ENCODE results near the gene ZNF791. TPM values are rescaled to one million over a fixed set of nuclear protein-coding genes. Genes with fewer than 3 reads are reported as not detected.

ZNF791 gene
- total RNA-seq, 4 donors from 2014 or later, result 14.0 to 21.6 (median 17.3) TPM

GRCh38 chr19:12655546-12655945 lies 44.8 kb downstream of the ZNF791 start:
- intact Hi-C loops (cut with DNase I), result no loop called here
- DNase-seq (ENCODE audit: extremely low spot score), result no peak
- Histone ChIP-seq H3K4me3 (no peak overlapping the region), H3K36me3 (peaks cover 25 to 90% (median 64%) of the 10 kb centered on the region in 4 donors), H3K27ac (replicated peaks in 1 of 4) (no peak overlapping the region), H3K4me1 (no peaks in the 10 kb centered on the region), H3K27me3 (no peaks in the 10 kb centered on the region), H3K9me3 (no peaks in the 10 kb centered on the region)
- WGBS, result 97% methylated on average over 8 of the region's 8 CpGs
- TF ChIP-seq POLR2AphosphoS5 (IDR thresholded peaks at IDR 0.05) (no peak), POLR2A (IDR thresholded peaks at IDR 0.05; ENCODE audit: low read depth) (no peak), CTCF (IDR thresholded peaks at IDR 0.05) (no peak), EP300 (IDR thresholded peaks at IDR 0.05) (no peak)

GRCh38 chr19:12656899-12657571 lies 46.3 kb downstream of the ZNF791 start:
- intact Hi-C loops (cut with DNase I), result no loop called here
- H3K9me3 ChIP-seq, result no peaks in the 10 kb centered on the region
- H3K27me3 ChIP-seq, result no peaks in the 10 kb centered on the region
- 69% methylated on average over 50 of the region's 50 CpGs for WGBS
- H3K27ac ChIP-seq (replicated peaks in 1 of 4), result peak overlapping the region in 1 of 4 donors; percentile 7
- DNase-seq (ENCODE audit: extremely low spot score), result no peak
- no peak overlapping the region for H3K4me3 ChIP-seq
- no peaks in the 10 kb centered on the region for H3K4me1 ChIP-seq
- H3K36me3 ChIP-seq, result peaks cover 35 to 92% (median 78%) of the 10 kb centered on the region in 4 donors
- no peak for TF ChIP-seq CTCF (IDR thresholded peaks at IDR 0.05)
- no peak for TF ChIP-seq POLR2A (IDR thresholded peaks at IDR 0.05; ENCODE audit: low read depth)
- TF ChIP-seq POLR2AphosphoS5 (IDR thresholded peaks at IDR 0.05), result no peak
- no peak for TF ChIP-seq EP300 (IDR thresholded peaks at IDR 0.05)

- DNase-seq (ENCODE audit: extremely low spot score), result no peak
- H3K27ac ChIP-seq (replicated peaks in 1 of 4), result no peak overlapping the region
- H3K4me1 ChIP-seq, result no peaks in the 10 kb centered on the region
- H3K9me3 ChIP-seq, result no peaks in the 10 kb centered on the region
- no peaks in the 10 kb centered on the region for H3K27me3 ChIP-seq
- 92% methylated on average over 11 of the region's 22 CpGs for WGBS
- H3K36me3 ChIP-seq, result peaks cover 37 to 94% (median 85%) of the 10 kb centered on the region in 4 donors
- intact Hi-C loops (cut with DNase I), result no loop called here
- no peak overlapping the region for H3K4me3 ChIP-seq
- TF ChIP-seq POLR2A (IDR thresholded peaks at IDR 0.05; ENCODE audit: low read depth) (no peak), EP300 (IDR thresholded peaks at IDR 0.05) (no peak), POLR2AphosphoS5 (IDR thresholded peaks at IDR 0.05) (no peak), CTCF (IDR thresholded peaks at IDR 0.05) (no peak)
Observed at GRCh38 chr19:12657966-12658365, 47.2 kb downstream of the ZNF791 start.

- Histone ChIP-seq H3K4me3 (no peak overlapping the region), H3K36me3 (peaks cover 35 to 92% (median 89%) of the 10 kb centered on the region in 4 donors), H3K9me3 (no peaks in the 10 kb centered on the region), H3K27ac (replicated peaks in 1 of 4) (no peak overlapping the region), H3K4me1 (peaks cover 6 to 20% (median 12%) of the 10 kb centered on the region in 4 donors), H3K27me3 (no peaks in the 10 kb centered on the region)
- no peak for DNase-seq (ENCODE audit: extremely low spot score)
- intact Hi-C loops (cut with DNase I), result no loop called here
- TF ChIP-seq EP300 (IDR thresholded peaks at IDR 0.05) (no peak), POLR2AphosphoS5 (IDR thresholded peaks at IDR 0.05) (no peak), CTCF (IDR thresholded peaks at IDR 0.05) (no peak), POLR2A (IDR thresholded peaks at IDR 0.05; ENCODE audit: low read depth) (no peak)
- WGBS, result 96% methylated on average over 12 of the region's 12 CpGs
Observed at GRCh38 chr19:12660980-12661379, 50.3 kb downstream of the ZNF791 start.
